ENCODE data around the gene TMEM132C.

TMEM132C gene

GRCh38 chr12:128339126-128339520 is 72.2 kb downstream of the TMEM132C start:
- no peak for DNase-seq (ENCODE audit: low spot score)

- no peak for DNase-seq (ENCODE audit: low spot score)
These were observed 72.7 kb downstream of the TMEM132C start for GRCh38 chr12:128339631-128340030.

- DNase-seq (ENCODE audit: low spot score): no peak
These were observed 86.3 kb downstream of the TMEM132C start for GRCh38 chr12:128353301-128353700.

GRCh38 chr12:128356547-128356946 is 89.6 kb downstream of the TMEM132C start:
- DNase-seq (ENCODE audit: low spot score): no peak

GRCh38 chr12:128361400-128361995 is 94.5 kb downstream of the TMEM132C start:
- DNase-seq (ENCODE audit: low spot score): no peak

- DNase-seq (ENCODE audit: low spot score): no peak
These were observed 98.1 kb downstream of the TMEM132C start for GRCh38 chr12:128365032-128365431.

- DNase-seq (ENCODE audit: low spot score): peak; percentile 73
These were observed 98.8 kb downstream of the TMEM132C start for GRCh38 chr12:128365651-128366231.

- DNase-seq (ENCODE audit: low spot score): no peak
These were observed 101.0 kb downstream of the TMEM132C start for GRCh38 chr12:128367961-128368360.

GRCh38 chr12:128381541-128381940 is 114.6 kb downstream of the TMEM132C start:
- DNase-seq (ENCODE audit: low spot score): no peak

- no peak for DNase-seq (ENCODE audit: low spot score)
These were observed 115.0 kb downstream of the TMEM132C start for GRCh38 chr12:128381946-128382345.

GRCh38 chr12:128382946-128383345 is 116.0 kb downstream of the TMEM132C start:
- DNase-seq (ENCODE audit: low spot score): no peak

- no peak for DNase-seq (ENCODE audit: low spot score)
These were observed 116.5 kb downstream of the TMEM132C start for GRCh38 chr12:128383357-128383937.

- no peak for DNase-seq (ENCODE audit: low spot score)
These were observed 118.8 kb downstream of the TMEM132C start for GRCh38 chr12:128385736-128386135.

- DNase-seq (ENCODE audit: low spot score): no peak
These were observed 120.9 kb downstream of the TMEM132C start for GRCh38 chr12:128387811-128388422.

GRCh38 chr12:128388461-128389000 is 121.6 kb downstream of the TMEM132C start:
- no peak for DNase-seq (ENCODE audit: low spot score)

GRCh38 chr12:128393346-128393745 is 126.4 kb downstream of the TMEM132C start:
- no peak for DNase-seq (ENCODE audit: low spot score)

GRCh38 chr12:128394137-128394536 is 127.2 kb downstream of the TMEM132C start:
- no peak for DNase-seq (ENCODE audit: low spot score)

GRCh38 chr12:128399253-128399652 is 132.3 kb downstream of the TMEM132C start:
- no peak for DNase-seq (ENCODE audit: low spot score)

GRCh38 chr12:128402486-128403243 is 135.7 kb downstream of the TMEM132C start:
- DNase-seq (ENCODE audit: low spot score): no peak

- no peak for DNase-seq (ENCODE audit: low spot score)
These were observed 141.7 kb downstream of the TMEM132C start for GRCh38 chr12:128408669-128409068.

- no peak for DNase-seq (ENCODE audit: low spot score)
These were observed 148.1 kb downstream of the TMEM132C start for GRCh38 chr12:128415036-128415560.

- DNase-seq (ENCODE audit: low spot score): no peak
These were observed 152.0 kb downstream of the TMEM132C start for GRCh38 chr12:128418944-128419343.

Data from left forelimb (tissue), 1 donor.